Adipocyte (in vitro differentiated cells): Measurements from ENCODE around the gene BSPH1.
"Not testable (repeated sequence)": the region's sequence is repeated elsewhere in the genome, so short reads cannot be mapped to it uniquely, and the experiment has no call there.

Experiments
- DNase-seq: peaks from one replicate; pipeline ENCODE4 v3.0.0-alpha.2; 2015; ENCODE audit warnings: low read depth
- H3K27me3 ChIP-seq: replicated peaks from 2 replicates; pipeline ENCODE4 v1.7.0; 2013; ENCODE audit warnings: mild to moderate bottlenecking, low read length, moderate library complexity; ENCODE audit not compliant: control insufficient read depth, insufficient read depth
- H3K36me3 ChIP-seq: 2 replicates; pipeline ENCODE4 v1.7.0; 2013; ENCODE audit warnings: low read length, mild to moderate bottlenecking, moderate library complexity; ENCODE audit not compliant: control insufficient read depth, insufficient read depth, severe bottlenecking
- H3K4me1 ChIP-seq: 2 replicates; pipeline ENCODE4 v1.7.0; 2013; ENCODE audit warnings: mild to moderate bottlenecking, low read length, moderate library complexity; ENCODE audit not compliant: control insufficient read depth, insufficient read depth
- H3K4me3 ChIP-seq: 2 replicates; pipeline ENCODE4 v1.7.0; 2013; ENCODE audit warnings: mild to moderate bottlenecking, low read length, moderate library complexity
- H3K9ac ChIP-seq: 2 replicates; pipeline ENCODE4 v1.7.0; 2013; ENCODE audit warnings: mild to moderate bottlenecking, low read length, moderate library complexity
- H3K9me3 ChIP-seq: 2 replicates; pipeline ENCODE4 v1.7.0; 2013; ENCODE audit warnings: mild to moderate bottlenecking, low read length, moderate library complexity; ENCODE audit not compliant: control insufficient read depth

Gene BSPH1

GRCh38 chr19:48004236-48004635, 12.3 kb upstream of the BSPH1 start:
- Histone ChIP-seq H3K36me3 (no peaks in the 10 kb centered on the region), H3K4me1 (no peaks in the 10 kb centered on the region), H3K9me3 (peaks cover 4% of the 10 kb centered on the region), H3K27me3 (peaks cover 10% of the 10 kb centered on the region), H3K9ac (no peak overlapping the region), H3K4me3 (no peak overlapping the region)
- DNase-seq = no peak

DNA sequence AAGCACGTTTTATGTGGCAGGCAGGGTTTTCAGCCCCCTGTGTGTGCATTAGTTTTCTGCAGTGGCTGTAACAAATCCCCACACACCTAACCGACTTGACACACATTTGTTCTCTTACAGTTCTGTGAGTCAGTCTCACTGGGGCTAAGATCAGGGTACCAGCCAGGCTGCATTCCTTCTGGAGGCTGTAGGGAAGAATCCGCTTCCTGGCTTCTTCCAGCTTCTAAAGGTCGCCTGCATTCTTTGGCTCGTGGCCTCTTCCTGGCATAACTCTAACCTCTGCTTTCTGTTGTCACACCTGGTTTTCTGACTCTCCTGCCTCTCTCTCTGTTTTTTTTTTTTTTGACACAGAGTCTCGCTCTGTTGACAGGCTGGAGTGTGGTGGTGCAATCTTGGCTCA, 8.9 kb upstream of the BSPH1 start:
- Histone ChIP-seq H3K4me3 (no peak overlapping the region), H3K4me1 (no peaks in the 10 kb centered on the region), H3K9ac (no peak overlapping the region), H3K9me3 (peaks cover 4% of the 10 kb centered on the region), H3K27me3 (peaks cover 10% of the 10 kb centered on the region), H3K36me3 (no peaks in the 10 kb centered on the region)
- no peak for DNase-seq

- H3K9me3 ChIP-seq = peaks cover 4% of the 10 kb centered on the region
- no peak overlapping the region for H3K4me3 ChIP-seq
- no peaks in the 10 kb centered on the region for H3K36me3 ChIP-seq
- DNase-seq = no peak
- peaks cover 17% of the 10 kb centered on the region for H3K27me3 ChIP-seq
- no peaks in the 10 kb centered on the region for H3K4me1 ChIP-seq
- H3K9ac ChIP-seq = no peak overlapping the region
Measured at GRCh38 chr19:47998800-47999199, 6.8 kb upstream of the BSPH1 start.

DNA sequence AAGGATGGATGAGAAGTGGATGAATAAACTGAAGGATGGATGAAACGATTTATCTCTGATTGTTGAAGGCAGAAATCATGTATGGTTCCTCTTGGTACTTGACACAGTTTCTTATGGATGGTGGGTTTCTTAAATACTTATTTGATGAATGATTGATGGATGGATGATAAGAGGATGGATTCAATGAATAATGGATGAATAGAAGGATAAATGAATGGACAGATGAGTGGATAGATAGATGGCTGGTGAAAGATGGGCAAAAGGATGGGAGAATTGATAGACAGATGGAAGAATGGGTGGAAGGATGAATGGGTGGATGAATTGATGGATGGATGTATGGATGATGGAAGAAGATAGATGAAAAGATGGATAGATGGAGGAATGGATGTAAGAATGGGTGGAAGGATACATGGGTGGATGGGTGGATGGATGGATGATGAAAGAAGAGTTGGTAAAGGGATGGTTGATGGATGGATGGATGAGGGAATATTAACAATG, 4.3 kb upstream of the BSPH1 start:
- no peak overlapping the region for H3K9ac ChIP-seq
- peaks cover 18% of the 10 kb centered on the region for H3K27me3 ChIP-seq
- H3K4me1 ChIP-seq = no peaks in the 10 kb centered on the region
- H3K36me3 ChIP-seq = no peaks in the 10 kb centered on the region
- DNase-seq = no peak
- H3K4me3 ChIP-seq = no peak overlapping the region
- H3K9me3 ChIP-seq = peaks cover 4% of the 10 kb centered on the region

DNA sequence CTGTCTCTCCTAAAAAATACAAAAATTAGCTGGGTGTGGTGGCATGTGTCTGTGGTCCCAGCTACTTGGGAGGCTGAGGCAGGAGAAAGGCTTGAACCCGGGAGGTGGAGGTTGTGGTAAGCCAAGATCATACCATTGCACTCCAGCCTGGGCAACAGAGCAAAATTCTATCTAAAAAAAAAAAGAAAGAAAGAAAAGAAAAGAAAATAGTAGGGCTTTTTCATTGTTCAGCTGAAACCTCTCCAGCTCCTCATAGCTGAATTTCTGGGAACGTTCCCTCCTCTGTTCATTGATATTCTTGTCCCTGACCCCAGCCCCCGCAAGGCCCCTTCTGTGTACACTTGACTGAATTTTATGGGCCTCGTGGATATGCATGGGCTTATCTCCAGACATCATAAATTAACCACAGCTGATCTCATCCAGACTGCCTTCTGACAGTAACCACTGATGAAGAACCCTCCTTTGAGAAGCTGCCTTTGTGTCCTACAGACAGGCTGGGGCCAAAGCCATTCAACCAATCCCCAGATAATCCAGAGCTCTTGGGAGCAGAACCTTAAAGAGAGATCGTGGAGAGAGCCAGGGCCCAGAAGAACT, 2.3 kb upstream of the BSPH1 start, which contains the start of gene ELSPBP1:
Gene ELSPBP1 (plus strand): TSS at position 424 of the 594 bp plus-strand sequence. CDS start 14,036 bp downstream, outside the sequence.
- H3K36me3 ChIP-seq = no peaks in the 10 kb centered on the region
- DNase-seq = no peak
- H3K9ac ChIP-seq = no peak within 1 kb of the TSS
- no peaks in the 10 kb centered on the region for H3K9me3 ChIP-seq
- H3K27me3 ChIP-seq = peaks cover 24% of the 10 kb centered on the region
- no peaks in the 10 kb centered on the region for H3K4me1 ChIP-seq
- no peak within 1 kb of the TSS for H3K4me3 ChIP-seq

GRCh38 chr19:47991191-47991808, 670 bp downstream of the BSPH1 start:
- peaks cover 29% of the 10 kb centered on the region for H3K27me3 ChIP-seq
- no peak for DNase-seq
- no peaks in the 10 kb centered on the region for H3K36me3 ChIP-seq
- H3K9ac ChIP-seq = no peak overlapping the region
- H3K9me3 ChIP-seq = no peaks in the 10 kb centered on the region
- no peak overlapping the region for H3K4me3 ChIP-seq
- H3K4me1 ChIP-seq = no peaks in the 10 kb centered on the region

GRCh38 chr19:47973529-47973928, 18.4 kb downstream of the BSPH1 start:
- Histone ChIP-seq H3K9me3 (peaks cover 6% of the 10 kb centered on the region), H3K27me3 (peaks cover 41% of the 10 kb centered on the region), H3K4me1 (no peaks in the 10 kb centered on the region), H3K4me3 (no peak overlapping the region), H3K36me3 (no peaks in the 10 kb centered on the region), H3K9ac (no peak overlapping the region)
- DNase-seq = no peak

DNA sequence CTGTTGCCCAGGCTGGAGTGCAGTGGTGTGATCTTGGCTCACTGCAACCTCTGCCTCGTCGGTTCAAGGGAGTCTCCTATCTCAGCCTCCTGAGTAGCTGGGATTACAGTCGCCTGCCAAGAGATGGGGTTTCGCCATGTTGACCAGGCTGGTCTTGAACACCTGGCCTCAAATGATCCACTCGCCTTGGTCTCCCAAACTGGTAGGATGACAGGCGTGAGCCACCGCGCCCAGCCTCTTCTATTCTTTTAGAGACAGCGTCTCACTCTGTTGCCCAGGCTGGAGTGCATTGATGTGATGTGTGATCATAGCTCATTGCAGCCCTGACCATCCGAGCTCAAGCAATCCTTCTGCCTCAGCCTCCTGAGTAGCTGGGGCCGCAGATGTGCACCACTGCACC, 36.0 kb downstream of the BSPH1 start:
- DNase-seq, H3K9me3 ChIP-seq, H3K4me1 ChIP-seq, H3K9ac ChIP-seq, H3K4me3 ChIP-seq, H3K27me3 ChIP-seq, H3K36me3 ChIP-seq: not testable (repeated sequence)

GRCh38 chr19:47952132-47952531, 39.8 kb downstream of the BSPH1 start:
- H3K4me1 ChIP-seq, H3K9ac ChIP-seq, H3K27me3 ChIP-seq, H3K36me3 ChIP-seq, DNase-seq, H3K9me3 ChIP-seq, H3K4me3 ChIP-seq: not testable (repeated sequence)

DNA sequence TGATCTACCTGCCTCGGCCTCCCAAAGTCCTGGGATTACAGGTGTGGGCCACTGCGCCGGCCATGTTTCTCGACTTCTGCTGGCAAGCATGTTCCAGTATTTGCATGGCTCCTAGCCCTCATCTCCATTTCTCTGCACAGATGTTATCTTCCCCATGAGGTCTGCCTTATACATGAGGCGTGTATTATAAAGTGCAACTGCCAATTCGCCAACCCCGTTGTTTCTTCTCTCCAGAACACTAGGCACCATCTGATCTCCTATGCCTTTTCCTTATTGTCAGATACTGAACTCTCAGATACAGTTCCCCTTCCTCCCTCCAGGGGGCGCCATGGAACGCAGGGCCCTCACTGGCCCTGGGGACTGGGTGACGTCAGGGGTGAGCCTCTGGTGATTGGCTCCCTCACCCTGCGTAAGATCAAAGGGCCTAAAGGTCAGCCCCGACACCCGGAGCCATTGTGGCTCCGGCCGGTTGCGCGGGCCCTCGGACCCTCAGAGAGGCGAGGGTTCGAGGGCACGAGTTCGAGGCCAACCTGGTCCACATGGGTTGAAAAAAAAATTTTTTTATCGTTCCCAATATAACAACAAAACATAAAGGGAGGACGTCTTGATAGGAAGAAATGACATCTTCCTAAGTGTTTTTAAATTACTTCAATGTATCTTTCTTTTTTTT, 42.0 kb downstream of the BSPH1 start:
- H3K9ac ChIP-seq, H3K36me3 ChIP-seq, H3K9me3 ChIP-seq, H3K4me3 ChIP-seq, H3K4me1 ChIP-seq, DNase-seq, H3K27me3 ChIP-seq: not testable (repeated sequence)

- not testable (repeated sequence) for H3K4me3 ChIP-seq, H3K9ac ChIP-seq, H3K27me3 ChIP-seq
Measured at GRCh38 chr19:47928581-47928980, 63.4 kb downstream of the BSPH1 start.

More at GRCh38 chr19:47928581-47928980, 63.4 kb downstream of the BSPH1 start:
- DNase-seq, H3K4me1 ChIP-seq, H3K36me3 ChIP-seq, H3K9me3 ChIP-seq: not testable (repeated sequence)
